RPMI7951 (cell line): ENCODE results near the gene TASOR2. TPM values are rescaled to one million over a fixed set of nuclear protein-coding genes. Genes with fewer than 3 reads are reported as not detected.

Experiments used
- DNase-seq: peaks from one replicate; pipeline ENCODE4 v3.0.0-alpha.2; 2012; ENCODE audit warnings: low read depth
- total RNA-seq: library from RNA; depleted of rRNA; stranded (reverse); fragments of >200 nt; shearing (Covaris generic); gene quantifications from 2 replicates; pipeline ENCODE4 v1.2.3, GENCODE V29; 2014; rRNA removed

The TASOR2 gene
- total RNA-seq, 1 experiment from 2014 or later: 92.0 TPM

- peak; percentile 78 for DNase-seq
Measured at GRCh38 chr10:5684971-5685763, 529 bp downstream of the TASOR2 start.

GRCh38 chr10:5685764-5686240, 1.2 kb downstream of the TASOR2 start:
- DNase-seq: peak; percentile 20

DNA sequence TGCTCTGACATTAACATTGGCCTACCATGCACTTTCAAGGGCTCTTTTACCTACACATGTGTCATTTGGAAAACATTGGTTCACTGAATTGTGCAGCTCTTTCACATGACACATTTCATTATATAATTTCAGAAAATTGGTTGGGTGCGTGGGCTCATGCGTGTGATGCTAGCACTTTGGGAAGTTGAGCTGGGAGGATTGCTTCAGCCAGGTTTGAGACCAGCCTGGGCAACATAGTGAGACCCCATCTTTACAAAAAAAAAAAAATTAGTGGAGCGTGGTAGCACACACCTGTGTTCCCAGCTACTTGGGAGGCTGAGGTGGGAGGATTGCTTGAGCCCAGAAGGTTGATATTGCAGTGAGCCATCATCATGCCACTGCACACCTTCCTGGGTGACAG, 3.9 kb downstream of the TASOR2 start:
- DNase-seq: no peak

DNA sequence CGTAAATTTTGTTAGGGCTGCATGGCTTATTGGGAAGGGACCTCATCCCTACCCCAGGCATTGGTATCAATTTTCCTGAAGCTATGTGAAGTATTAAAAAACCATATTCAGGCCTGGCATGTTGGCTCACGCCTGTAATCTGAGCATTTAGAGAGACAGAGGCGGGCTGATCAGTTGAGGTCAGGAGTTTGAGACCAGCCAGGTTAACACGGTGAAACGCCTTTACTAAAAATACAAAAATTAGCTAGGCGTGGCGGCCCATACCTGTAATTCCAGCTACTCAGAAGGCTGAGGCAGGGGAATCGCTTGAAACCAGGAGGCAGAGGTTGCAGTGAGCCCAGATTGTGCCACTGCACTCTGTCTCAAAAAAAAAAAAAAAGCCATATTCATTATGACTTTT, 7.1 kb downstream of the TASOR2 start:
- no peak for DNase-seq

DNA sequence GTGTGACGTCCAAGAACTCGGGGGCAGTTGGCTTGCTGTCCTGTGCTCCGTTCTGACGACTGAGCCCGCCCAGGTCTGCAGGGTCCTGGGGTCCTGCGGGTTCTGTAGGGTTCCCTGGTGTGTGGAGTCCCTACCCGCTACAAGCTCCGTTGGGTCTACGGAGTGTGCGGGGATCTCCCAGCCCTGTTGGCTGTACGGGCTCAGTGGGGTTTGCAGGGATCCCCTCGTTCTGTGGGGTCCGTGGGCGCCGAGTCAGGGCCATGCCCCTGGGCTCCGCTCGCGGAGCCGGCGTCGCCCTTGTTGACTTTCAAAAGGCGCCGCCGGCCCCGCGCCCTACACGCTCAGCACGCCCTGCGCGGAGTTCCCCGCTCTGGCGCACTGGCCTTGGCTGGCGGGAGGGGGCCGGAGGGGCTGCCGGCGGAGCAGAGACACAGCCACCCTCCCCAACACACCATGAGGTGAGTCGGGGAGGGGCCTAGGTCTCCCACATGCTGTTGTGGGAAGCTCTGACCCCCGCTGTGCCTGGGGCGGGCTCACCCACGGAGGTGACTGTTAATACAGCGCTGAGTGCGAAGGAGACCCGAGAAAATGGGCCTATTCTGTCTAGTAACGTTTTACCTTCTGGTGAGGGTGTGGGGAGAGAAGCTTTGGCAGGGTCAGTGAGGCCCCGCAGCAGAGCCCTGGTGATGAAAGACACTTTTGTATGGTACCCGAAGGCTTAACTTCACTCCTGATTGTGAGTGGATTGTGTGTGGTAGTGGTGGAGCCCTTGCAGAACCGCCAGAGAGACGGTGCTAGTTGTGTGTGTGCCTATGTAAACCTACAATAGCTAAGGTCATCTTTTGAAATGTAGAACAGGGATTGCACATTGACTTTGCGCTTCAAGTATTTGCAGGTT, 8.1 kb downstream of the TASOR2 start:
- peak; percentile 60 for DNase-seq

- DNase-seq: no peak
Measured at GRCh38 chr10:5694573-5694972, 9.9 kb downstream of the TASOR2 start.

- DNase-seq: no peak
Measured at GRCh38 chr10:5697342-5697741, 12.7 kb downstream of the TASOR2 start.

GRCh38 chr10:5698062-5698461, 13.4 kb downstream of the TASOR2 start:
- no peak for DNase-seq

DNA sequence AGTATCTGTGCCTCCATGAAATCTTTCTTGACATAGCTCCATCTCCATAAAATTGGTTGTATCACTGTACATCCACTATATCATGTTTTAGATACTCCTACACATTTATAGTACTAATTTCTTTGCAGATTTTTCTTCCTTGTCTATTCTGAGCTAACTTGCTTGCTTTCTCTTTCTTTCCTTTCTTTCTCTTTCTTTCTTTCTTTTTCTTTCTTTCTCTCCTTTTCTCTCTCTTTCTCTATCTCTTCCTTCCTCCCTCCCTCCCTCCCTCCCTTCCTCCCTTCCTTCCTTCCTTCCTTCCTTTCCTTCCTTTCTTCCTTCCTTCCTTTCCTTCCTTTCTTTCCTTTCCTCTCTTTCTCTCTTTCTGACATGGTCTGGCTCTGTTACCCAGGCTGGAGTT, 23.7 kb downstream of the TASOR2 start:
- DNase-seq: no peak

GRCh38 chr10:5709865-5710264, 25.2 kb downstream of the TASOR2 start:
- DNase-seq: peak; percentile 14

DNA sequence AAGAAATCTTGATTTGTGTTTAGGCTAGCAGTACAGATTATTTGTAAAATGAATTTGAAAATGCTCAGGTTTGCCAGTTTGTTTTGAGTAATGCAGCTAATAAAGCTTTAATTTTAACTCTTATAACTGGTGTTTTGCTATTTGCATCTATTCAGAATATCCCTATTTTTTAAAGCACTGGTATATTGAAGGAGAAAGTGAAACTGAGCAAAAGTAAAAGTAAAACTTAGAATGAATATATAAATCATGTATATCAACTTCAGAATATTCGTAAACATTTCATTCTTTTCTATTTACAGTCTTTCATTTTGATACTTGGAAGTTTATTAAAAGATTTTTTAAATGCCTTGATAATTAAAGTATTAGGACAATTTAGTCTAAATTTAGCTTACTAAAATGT, 26.2 kb downstream of the TASOR2 start:
- peak; percentile 15 for DNase-seq

DNA sequence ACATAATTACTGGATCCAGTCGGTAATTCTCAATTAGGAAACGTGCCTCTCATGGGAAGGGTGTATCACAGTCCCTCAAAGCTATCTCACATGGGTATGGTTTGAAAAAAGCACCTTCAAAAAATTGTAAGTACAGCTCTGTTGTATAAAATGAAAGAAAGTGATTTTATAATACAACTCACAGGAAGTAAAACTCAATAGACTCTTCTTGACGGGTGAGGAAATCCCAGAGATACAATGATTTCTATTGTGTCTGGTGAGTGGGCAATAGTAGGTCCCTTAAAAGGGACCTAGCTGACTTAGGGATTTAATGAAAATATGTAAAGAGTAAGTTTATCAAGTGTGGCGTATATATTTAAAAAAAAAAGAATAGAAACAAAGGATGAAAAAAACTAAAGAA, 27.0 kb downstream of the TASOR2 start:
- peak; percentile 32 for DNase-seq

DNA sequence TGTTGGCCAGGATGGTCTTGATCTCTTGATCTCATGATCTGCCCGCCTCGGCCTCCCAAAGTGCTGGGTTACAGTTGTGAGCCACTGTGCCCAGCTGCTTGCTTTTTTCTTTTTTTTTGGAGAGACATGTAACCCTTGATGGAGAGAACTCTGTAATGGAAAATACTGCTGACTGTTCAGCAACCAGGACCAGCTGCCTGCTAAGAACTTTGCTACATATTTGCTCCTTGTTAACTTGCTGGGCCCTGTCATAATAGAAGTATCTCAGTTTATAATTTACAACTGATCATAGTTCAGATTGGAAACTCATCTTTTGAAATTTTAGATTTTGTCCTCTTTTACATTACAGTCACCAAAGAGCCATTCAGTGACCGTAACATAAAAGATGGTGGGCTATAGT, 34.9 kb downstream of the TASOR2 start:
- no peak for DNase-seq

DNA sequence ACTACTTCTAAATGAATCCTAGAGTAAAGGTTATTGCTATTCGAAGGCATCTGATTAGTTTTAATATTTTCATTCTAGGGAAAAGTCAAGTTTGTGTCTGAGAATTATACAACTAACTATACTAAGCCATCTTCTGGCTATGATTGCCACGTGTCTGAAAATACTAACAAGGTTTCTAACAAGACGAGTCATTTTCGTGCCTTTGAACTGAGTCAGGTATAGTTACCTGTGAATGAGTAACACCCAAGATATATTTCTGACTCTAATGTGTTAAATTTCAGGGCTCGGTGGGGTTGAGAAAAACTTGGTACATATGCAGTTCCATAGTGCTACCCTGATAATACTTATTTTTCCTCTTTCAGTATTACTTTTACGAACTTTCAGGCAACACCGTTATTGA, 35.5 kb downstream of the TASOR2 start:
- DNase-seq: no peak

DNA sequence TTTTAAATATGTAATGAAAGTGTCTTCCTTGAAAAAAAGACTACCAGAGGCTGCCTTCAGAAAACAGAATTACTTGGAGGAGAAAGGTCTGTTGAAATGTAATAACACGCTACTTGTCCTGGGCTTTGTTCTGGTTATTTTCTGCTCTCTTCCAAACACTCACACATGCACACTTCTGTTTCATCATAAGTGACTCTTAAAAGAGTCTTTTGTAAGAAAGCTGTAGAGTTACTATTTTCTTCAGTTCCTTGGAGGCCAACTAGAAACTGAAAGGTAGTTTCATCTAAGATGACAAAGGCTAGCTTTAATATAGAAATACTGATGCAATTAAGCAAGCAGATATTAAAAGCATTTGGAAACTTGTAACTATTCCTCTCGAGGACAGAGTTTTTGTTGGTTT, 39.1 kb downstream of the TASOR2 start:
- DNase-seq: no peak

GRCh38 chr10:5730766-5731165, 46.1 kb downstream of the TASOR2 start:
- DNase-seq: no peak

DNA sequence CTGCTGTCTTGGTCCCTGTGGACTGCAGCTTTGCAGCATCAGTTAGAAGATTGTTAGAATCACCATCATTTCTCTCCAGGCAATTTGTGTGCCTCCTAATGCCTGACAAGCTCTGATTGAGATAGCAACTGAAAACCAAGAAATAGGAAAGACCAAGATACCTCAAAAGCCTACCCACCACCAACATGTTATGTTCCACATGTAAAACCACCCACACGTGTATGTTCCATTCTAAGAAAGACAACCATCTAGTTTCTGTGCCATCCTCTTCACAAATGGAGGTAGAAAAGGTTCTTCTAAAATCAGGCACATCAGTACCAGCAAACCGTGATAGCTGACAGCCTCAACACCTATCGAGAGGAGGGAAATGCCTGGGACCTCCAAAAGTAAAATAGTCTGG, 46.9 kb downstream of the TASOR2 start:
- no peak for DNase-seq

DNA sequence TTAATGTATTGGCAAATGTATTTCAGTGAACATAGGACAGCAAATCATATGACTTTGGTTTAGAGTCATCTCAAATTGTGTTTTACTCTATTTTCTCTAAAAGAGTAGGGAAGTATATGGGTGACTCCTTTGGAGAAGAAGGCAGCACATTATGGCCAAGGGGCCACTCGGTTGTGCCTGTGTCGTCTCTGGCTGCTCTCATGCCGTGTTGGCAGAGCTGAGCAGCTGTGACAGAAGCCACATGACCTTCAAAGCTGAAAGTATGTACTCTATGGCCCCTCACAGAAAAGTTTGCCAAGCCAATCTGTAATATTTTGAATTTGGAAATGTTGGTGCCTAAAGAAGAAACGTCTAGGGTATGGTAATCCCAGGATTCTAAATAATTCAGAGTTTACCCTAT, 47.5 kb downstream of the TASOR2 start:
- DNase-seq: no peak

Other genes starting within 250 kb of the TASOR2 start
- not detected in 2 replicates for gene CALML5, start 185.3 kb upstream of the TASOR2 start, total RNA-seq
- gene CALML3, start 159.9 kb upstream of the TASOR2 start, total RNA-seq: not detected in 2 replicates
- 11.5 and 11.7 TPM in 2 replicates for gene ASB13, start 18.2 kb upstream of the TASOR2 start, total RNA-seq
- gene GDI2, start 128.6 kb downstream of the TASOR2 start, total RNA-seq: 441 and 493 TPM in 2 replicates
- gene ANKRD16, start 205.1 kb downstream of the TASOR2 start, total RNA-seq: 3.5 and 5.8 TPM in 2 replicates
- 73.9 and 92.2 TPM in 2 replicates for gene FBH1, start 205.4 kb downstream of the TASOR2 start, total RNA-seq